A549 (cell line): Measurements from ENCODE around the gene ATP9A. TPM values are rescaled to one million over a fixed set of nuclear protein-coding genes. Genes with fewer than 3 reads are reported as not detected.

ENCODE experiments used
- ATAC-seq, 2 experiments: fragments of 200-7000 bp in 1 of 2; fragments of >200 bp in 1 of 2; cut with Nextera tagmentation in 1 of 2; cut with Tn5 transposase in 1 of 2; 3 replicates each; pipeline versions ENCODE4 v1.8.0 to v1.9.1; 2018 to 2020; ENCODE audit warnings: mild to moderate bottlenecking in 1 of 2, moderate library complexity in 1 of 2
- CTCF ChIA-PET: fragments of 300-600 bp; sonication (Branson Sonifier 250); formaldehyde crosslinking; extraction: SDS; loops from one replicate; lab custom pipeline; 2021; ENCODE audit warnings: antibody characterized with exemption, inconsistent platforms; lab: Yijun Ruan, JAX
- POLR2A ChIA-PET: fragments of 350-600 bp; formaldehyde crosslinking; extraction: SDS; loops from one replicate; lab custom pipeline; 2021; ENCODE audit warnings: antibody characterized with exemption, inconsistent platforms; lab: Yijun Ruan, JAX
- DNase-seq, 2 experiments: peaks; one replicate each; pipeline versions ENCODE4 v3.0.0 to v3.0.0-alpha.2; 2011 to 2016; ENCODE audit warnings: low read depth in 1 of 2, low spot score in 1 of 2
- FAIRE-seq: peaks from 2 replicates; lab custom pipeline; 2011; peaks lifted over from hg19 to GRCh38; lab: Jason Lieb, UNC
- H3K27ac ChIP-seq, 2 experiments: fragments of >200 bp; sonication (Bioruptor Twin); formaldehyde crosslinking; 3 replicates each; pipeline ENCODE4 v1.5.1; 2016 to 2017
- H3K4me1 ChIP-seq: fragments of >200 bp; sonication (Bioruptor Twin); formaldehyde crosslinking; 3 replicates; pipeline ENCODE4 v1.6.1; 2016
- H3K4me2 ChIP-seq: fragments of >200 bp; sonication (Bioruptor Twin); formaldehyde crosslinking; 3 replicates; pipeline ENCODE4 v1.6.1; 2016
- H3K4me3 ChIP-seq: fragments of >200 bp; sonication (Bioruptor Twin); formaldehyde crosslinking; 3 replicates; pipeline ENCODE4 v1.5.1; 2016
- H3K9me3 ChIP-seq: fragments of >200 bp; sonication (Bioruptor Twin); formaldehyde crosslinking; 3 replicates; pipeline ENCODE4 v1.6.1; 2016
- FOSB ChIP-seq: fragments of 250-450 bp; sonication (Bioruptor Pico); IDR thresholded peaks from 2 replicates; pipeline ENCODE4 v1.5.0; 2020; ENCODE audit warnings: mild to moderate bottlenecking, moderate library complexity
- FOXS1 ChIP-seq: fragments of 250-450 bp; sonication (Bioruptor Pico); IDR thresholded peaks from 2 replicates; pipeline ENCODE4 v1.5.0; 2020; ENCODE audit warnings: mild to moderate bottlenecking, moderate library complexity
- HOXB5 ChIP-seq: fragments of 250-450 bp; sonication (Bioruptor Pico); IDR thresholded peaks from 2 replicates; pipeline ENCODE4 v1.5.0; 2020; ENCODE audit warnings: mild to moderate bottlenecking, moderate library complexity
- KDM1A ChIP-seq: fragments of 200-600 bp; sonication (generic); IDR thresholded peaks from 2 replicates; pipeline ENCODE4 v1.6.1; 2016; ENCODE audit warnings: low read depth, mild to moderate bottlenecking
- MYC ChIP-seq: IDR thresholded peaks from 2 replicates; pipeline ENCODE4 v1.6.1; 2012; ENCODE audit warnings: mild to moderate bottlenecking, inconsistent platforms, low read length, improper control_type of control experiment, borderline replicate concordance
- NFE2L2 ChIP-seq: fragments of 150-350 bp; conservative IDR thresholded peaks from 2 replicates; pipeline ENCODE4 v1.6.1; 2014; ENCODE audit warnings: low read length
- NPAS2 ChIP-seq: fragments of 250-450 bp; sonication (Bioruptor Pico); IDR thresholded peaks from 2 replicates; pipeline ENCODE4 v1.8.0; 2022; ENCODE audit warnings: mild to moderate bottlenecking, moderate library complexity, borderline replicate concordance
- NR3C1 ChIP-seq: fragments of >200 bp; sonication (Bioruptor Twin); formaldehyde crosslinking; IDR thresholded peaks from 3 replicates; pipeline ENCODE4 v1.6.1; 2017
- PHF8 ChIP-seq: fragments of 200-600 bp; sonication (generic); IDR thresholded peaks from 2 replicates; pipeline ENCODE4 v1.6.1; 2016; ENCODE audit warnings: low read depth, mild to moderate bottlenecking, antibody characterized with exemption, moderate library complexity, borderline replicate concordance
- RNF2 ChIP-seq: fragments of 200-600 bp; sonication (generic); IDR thresholded peaks from 2 replicates; pipeline ENCODE4 v1.6.1; 2016; ENCODE audit warnings: low read depth, mild to moderate bottlenecking, antibody characterized with exemption, moderate library complexity, borderline replicate concordance
- TFCP2L1 ChIP-seq: fragments of 250-450 bp; sonication (Bioruptor Pico); IDR thresholded peaks from 2 replicates; pipeline ENCODE4 v1.5.0; 2021; ENCODE audit warnings: mild to moderate bottlenecking
- ZSCAN20 ChIP-seq: fragments of 250-450 bp; sonication (Bioruptor Pico); IDR thresholded peaks from 2 replicates; pipeline ENCODE4 v1.8.0; 2022; ENCODE audit warnings: mild to moderate bottlenecking, moderate library complexity
- WGBS: methylation state at CpG from one replicate; pipeline ENCODE4 v1.1.6; 2017; ENCODE audit errors: missing lambda C conversion rate; 5-methylcytosine and 5-hydroxymethylcytosine counted together
- polyA plus RNA-seq, 4 experiments: library from polyadenylated mRNA; depleted of rRNA in 3 of 4; stranded (reverse); fragments of >200 nt; fragmentation: RNase III in 1 of 4; extraction: RNeasy Plus Mini Kit Qiagen cat#74134 plus additional on column Dnase treatment in 1 of 4; gene quantifications; 2 replicates in 3 of 4; 3 replicates in 1 of 4; pipeline ENCODE4 v1.2.3, GENCODE V29; 2011 to 2017
- TF ChIP-seq, protein P1 (sequence below): fragments of 150-350 bp; IDR thresholded peaks from 2 replicates; pipeline ENCODE4 v1.6.1; 2014; ENCODE audit warnings: low read depth, mild to moderate bottlenecking, low read length
- TF ChIP-seq, protein P2 (sequence below): fragments of 200-600 bp; sonication (generic); IDR thresholded peaks from 2 replicates; pipeline ENCODE4 v1.6.1; 2016; ENCODE audit warnings: antibody characterized with exemption, mild to moderate bottlenecking, moderate library complexity

ATP9A gene
- polyA plus RNA-seq, 2 of the 4 experiments (the other 2 are of a cell fraction) = 9.9 to 23.6 TPM

DNA sequence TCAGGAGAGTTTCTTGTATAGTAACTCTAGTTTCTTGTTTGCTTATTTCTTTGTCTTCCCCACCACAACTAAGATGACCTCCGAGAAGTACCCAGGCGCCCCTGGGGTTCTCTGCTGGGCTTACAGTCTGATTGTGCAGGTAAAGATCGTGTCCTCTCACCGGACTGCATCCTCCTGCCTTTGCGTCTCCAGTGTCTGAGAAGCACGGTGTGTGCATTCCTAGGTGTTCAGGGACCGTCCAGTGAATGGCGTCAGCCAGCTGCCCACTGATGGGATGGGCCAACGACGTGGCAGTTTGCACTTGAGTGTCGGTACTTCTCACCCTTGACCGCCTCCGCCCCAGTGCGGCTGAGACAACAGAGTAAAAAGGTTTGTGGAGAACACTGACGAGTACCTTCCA, 169.6 kb downstream of the ATP9A start:
- Histone ChIP-seq H3K9me3 (no peaks in the 10 kb centered on the region), H3K4me2 (no peak overlapping the region), H3K27ac (no peak overlapping the region), H3K4me1 (peaks cover 5% of the 10 kb centered on the region), H3K4me3 (no peak overlapping the region)
- WGBS = 91% methylated on average over 15 of the region's 15 CpGs
- no peak for TF ChIP-seq TFCP2L1 (CRISPR knock-in tag)
- TF ChIP-seq, protein P1, sequence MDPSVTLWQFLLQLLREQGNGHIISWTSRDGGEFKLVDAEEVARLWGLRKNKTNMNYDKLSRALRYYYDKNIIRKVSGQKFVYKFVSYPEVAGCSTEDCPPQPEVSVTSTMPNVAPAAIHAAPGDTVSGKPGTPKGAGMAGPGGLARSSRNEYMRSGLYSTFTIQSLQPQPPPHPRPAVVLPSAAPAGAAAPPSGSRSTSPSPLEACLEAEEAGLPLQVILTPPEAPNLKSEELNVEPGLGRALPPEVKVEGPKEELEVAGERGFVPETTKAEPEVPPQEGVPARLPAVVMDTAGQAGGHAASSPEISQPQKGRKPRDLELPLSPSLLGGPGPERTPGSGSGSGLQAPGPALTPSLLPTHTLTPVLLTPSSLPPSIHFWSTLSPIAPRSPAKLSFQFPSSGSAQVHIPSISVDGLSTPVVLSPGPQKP = no peak
- no peak for TF ChIP-seq MYC
- TF ChIP-seq FOXS1 (CRISPR knock-in tag) = no peak
- POLR2A ChIA-PET = no interaction called here
- CTCF ChIA-PET = interaction anchor here (0.8 to 6.3 kb wide), 3 partner anchors 24 to 274 kb away, joined by 3 to 171 read pairs (median 3); no protein-coding TSS in a partner anchor
- ATAC-seq = no peak
- no peak for FAIRE-seq
- DNase-seq = no peak

DNA sequence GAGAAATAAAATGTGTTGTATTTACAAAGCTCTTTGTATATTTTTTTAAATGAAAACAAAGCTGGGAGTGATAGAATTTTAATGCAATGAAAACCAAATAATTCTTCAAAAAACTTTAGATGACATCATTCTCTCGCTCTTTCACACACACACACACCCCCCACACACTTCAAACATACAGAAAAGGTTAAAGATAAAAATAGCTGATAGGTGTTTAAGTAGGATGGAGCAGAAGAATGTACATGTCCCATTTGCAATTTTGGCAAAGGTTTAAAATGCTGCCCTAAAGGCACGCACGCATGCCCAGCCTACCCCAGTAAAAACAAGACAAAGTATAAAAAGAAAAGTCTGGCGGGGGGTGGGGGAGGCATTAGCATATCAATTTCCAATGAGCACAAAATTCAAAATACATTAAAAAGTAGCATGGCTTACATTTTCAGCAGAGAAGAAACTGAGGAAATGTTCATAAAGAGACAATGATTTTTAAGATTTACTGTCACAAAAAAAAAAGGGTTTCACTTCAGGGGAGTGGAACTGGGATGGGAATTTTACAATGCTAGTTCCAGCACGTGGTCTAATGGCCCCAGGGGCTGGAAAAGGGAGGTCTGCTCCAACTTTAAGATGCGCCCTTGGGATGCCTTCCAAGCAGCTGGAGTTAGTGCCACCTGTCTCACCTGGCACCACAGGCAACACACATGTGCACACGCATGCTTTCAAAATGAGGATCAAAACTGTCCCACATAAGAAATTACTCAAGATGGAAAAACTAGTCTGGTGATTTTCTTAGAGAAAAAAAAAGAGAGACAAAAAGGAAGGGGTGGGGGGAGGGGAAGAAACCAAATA, 170.6 kb downstream of the ATP9A start:
- POLR2A ChIA-PET = no interaction called here
- no peak overlapping the region for H3K4me3 ChIP-seq
- no peak for TF ChIP-seq NR3C1
- TF ChIP-seq KDM1A = no peak
- TF ChIP-seq NFE2L2 = no peak
- TF ChIP-seq, all 56 proteins: peak for 0
- no peak for DNase-seq
- CTCF ChIA-PET = interaction anchor here (0.7 to 6.8 kb wide), 13 partner anchors 13 to 616 kb away, joined by 3 to 171 read pairs (median 4); no protein-coding TSS in a partner anchor
- 78% methylated on average over 7 of the region's 7 CpGs for WGBS
- Histone ChIP-seq H3K27ac (no peak overlapping the region), H3K9me3 (no peaks in the 10 kb centered on the region), H3K4me2 (no peak overlapping the region), H3K4me1 (peaks cover 5% of the 10 kb centered on the region)
- FAIRE-seq = no peak
- ATAC-seq = no peak

DNA sequence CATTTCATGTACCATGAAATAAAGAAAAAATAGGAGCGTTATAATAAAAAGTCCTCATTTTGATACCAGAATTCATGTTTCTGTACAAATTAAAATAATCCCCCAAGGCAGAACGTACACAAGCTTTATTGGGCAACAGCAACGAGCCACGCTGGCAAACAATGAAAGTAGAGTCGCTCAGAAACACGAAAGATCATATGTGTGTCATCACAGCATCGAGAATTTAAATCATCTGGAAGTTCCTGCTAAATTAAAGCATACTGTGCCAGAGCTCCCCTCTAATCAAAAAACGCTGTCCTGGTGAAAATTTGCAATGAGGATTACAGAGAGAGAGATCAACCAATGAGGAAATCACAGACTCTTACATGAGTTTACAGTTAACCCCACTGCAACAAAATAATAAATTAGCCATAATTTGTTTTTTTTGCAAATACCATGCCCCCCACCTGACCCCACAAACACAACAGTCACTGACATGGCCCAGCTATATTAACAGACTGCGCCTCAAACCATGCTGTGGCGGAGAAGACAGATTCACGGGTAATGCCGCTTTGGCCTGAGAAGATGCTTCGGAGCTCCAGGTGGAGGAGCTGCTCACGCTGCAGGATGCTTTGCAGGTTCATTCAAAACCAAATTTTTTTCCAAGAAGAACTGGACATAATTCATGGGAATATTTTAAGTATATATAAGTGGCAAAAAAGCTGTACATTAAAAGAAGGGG, 171.4 kb downstream of the ATP9A start:
- 88% methylated on average over 14 of the region's 14 CpGs for WGBS
- FAIRE-seq = no peak
- DNase-seq = no peak
- H3K4me1 ChIP-seq = peaks cover 5% of the 10 kb centered on the region
- TF ChIP-seq ZSCAN20 (no peak), PHF8 (no peak), RNF2 (no peak), FOSB (no peak), KDM1A (no peak), NPAS2 (CRISPR knock-in tag) (no peak)
- ATAC-seq = no peak
- no peak overlapping the region for H3K4me2 ChIP-seq
- H3K27ac ChIP-seq = no peak overlapping the region
- ChIA-PET POLR2A (no interaction called here), CTCF (interaction anchor here (0.7 to 6.8 kb wide), 20 partner anchors 8 to 615 kb away, joined by 3 to 171 read pairs (median 16); no protein-coding TSS in a partner anchor)
- H3K4me3 ChIP-seq = no peak overlapping the region
- no peaks in the 10 kb centered on the region for H3K9me3 ChIP-seq

DNA sequence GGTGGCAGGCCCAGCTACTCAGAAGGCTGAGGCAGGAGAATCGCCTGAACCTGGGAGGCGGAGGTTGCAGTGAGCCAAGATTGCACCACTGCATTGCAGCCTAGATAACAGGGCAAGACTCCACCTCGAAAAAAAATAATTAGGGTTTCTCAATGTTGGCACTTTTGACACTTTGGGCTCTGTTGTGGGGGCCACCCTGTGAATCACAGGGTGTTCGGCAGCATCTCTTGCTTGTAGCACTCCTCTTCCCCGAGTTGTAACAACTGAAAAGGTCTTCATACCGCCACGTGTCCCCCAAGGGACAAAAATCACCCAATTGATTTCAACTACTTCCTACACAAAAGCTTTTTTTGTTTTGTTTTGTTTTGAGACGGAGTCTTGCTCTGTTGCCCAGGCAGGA, 172.4 kb downstream of the ATP9A start:
- FAIRE-seq = no peak
- no peak overlapping the region for H3K4me2 ChIP-seq
- H3K9me3 ChIP-seq = no peaks in the 10 kb centered on the region
- ChIA-PET POLR2A (interaction anchor here (0.7 to 1.4 kb wide), 2 partner anchors 54 to 210 kb away, joined by 3 read pairs; no protein-coding TSS in a partner anchor), CTCF (interaction anchor here (0.6 to 6.8 kb wide), 60 partner anchors 9 to 614 kb away, joined by 3 to 171 read pairs (median 6); no protein-coding TSS in a partner anchor)
- no peak overlapping the region for H3K4me3 ChIP-seq
- WGBS = 75% methylated on average over 8 of the region's 8 CpGs
- no peak for DNase-seq
- H3K4me1 ChIP-seq = peaks cover 5% of the 10 kb centered on the region
- no peak for TF ChIP-seq HOXB5
- TF ChIP-seq, protein P2, sequence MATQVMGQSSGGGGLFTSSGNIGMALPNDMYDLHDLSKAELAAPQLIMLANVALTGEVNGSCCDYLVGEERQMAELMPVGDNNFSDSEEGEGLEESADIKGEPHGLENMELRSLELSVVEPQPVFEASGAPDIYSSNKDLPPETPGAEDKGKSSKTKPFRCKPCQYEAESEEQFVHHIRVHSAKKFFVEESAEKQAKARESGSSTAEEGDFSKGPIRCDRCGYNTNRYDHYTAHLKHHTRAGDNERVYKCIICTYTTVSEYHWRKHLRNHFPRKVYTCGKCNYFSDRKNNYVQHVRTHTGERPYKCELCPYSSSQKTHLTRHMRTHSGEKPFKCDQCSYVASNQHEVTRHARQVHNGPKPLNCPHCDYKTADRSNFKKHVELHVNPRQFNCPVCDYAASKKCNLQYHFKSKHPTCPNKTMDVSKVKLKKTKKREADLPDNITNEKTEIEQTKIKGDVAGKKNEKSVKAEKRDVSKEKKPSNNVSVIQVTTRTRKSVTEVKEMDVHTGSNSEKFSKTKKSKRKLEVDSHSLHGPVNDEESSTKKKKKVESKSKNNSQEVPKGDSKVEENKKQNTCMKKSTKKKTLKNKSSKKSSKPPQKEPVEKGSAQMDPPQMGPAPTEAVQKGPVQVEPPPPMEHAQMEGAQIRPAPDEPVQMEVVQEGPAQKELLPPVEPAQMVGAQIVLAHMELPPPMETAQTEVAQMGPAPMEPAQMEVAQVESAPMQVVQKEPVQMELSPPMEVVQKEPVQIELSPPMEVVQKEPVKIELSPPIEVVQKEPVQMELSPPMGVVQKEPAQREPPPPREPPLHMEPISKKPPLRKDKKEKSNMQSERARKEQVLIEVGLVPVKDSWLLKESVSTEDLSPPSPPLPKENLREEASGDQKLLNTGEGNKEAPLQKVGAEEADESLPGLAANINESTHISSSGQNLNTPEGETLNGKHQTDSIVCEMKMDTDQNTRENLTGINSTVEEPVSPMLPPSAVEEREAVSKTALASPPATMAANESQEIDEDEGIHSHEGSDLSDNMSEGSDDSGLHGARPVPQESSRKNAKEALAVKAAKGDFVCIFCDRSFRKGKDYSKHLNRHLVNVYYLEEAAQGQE = no peak
- H3K27ac ChIP-seq = peak overlapping the region in 1 of 2 experiments; percentile 43; a peak in 1 of 6 replicates
- ATAC-seq = no peak
